PFSK-1 (cell line): ENCODE data around the gene CADM2.

Source experiments
- POLR2AphosphoS5 ChIP-seq: IDR thresholded peaks from 2 replicates; pipeline ENCODE4 v1.6.1; 2012; ENCODE audit warnings: low read depth, mild to moderate bottlenecking, control low read depth, low read length, moderate library complexity
- SIN3A ChIP-seq: IDR thresholded peaks from 2 replicates; pipeline ENCODE4 v1.6.1; 2012; ENCODE audit warnings: mild to moderate bottlenecking, low read length, moderate library complexity, borderline replicate concordance; ENCODE audit not compliant: insufficient read depth
- TAF1 ChIP-seq: IDR thresholded peaks from 2 replicates; pipeline ENCODE4 v1.6.1; 2012; ENCODE audit warnings: low read length, control low read depth, borderline replicate concordance; ENCODE audit not compliant: insufficient read depth
- TF ChIP-seq, protein P1 (sequence below), 2 experiments: IDR thresholded peaks; 2 replicates each; pipeline versions ENCODE4 v1.6.1 to v1.8.0; 2011 to 2012; ENCODE audit warnings: low read depth in 2 of 2, low read length in 2 of 2, control low read depth in 1 of 2, inconsistent platforms in 1 of 2, mild to moderate bottlenecking in 1 of 2, moderate library complexity in 1 of 2; ENCODE audit not compliant: insufficient read depth in 1 of 2

DNA sequence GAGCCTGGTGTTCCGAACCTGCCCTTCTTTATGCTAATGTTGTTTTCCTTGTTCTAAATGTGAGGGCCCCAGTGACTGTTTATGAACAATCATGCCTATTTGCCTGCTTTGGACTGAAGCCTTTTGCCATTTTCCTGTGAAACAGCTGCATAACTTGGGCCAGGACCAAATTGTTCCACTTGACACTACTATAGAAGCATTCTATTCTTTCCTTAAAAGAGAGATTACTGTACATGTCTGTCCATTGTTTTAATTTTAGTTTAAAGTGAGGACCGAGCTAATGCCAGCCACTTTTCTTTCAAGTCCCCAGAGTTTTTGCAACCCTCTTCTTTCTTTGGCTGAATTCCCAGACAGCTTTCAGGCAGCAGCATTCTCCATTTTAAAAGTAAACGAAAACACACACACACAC, 980.3 kb downstream of the CADM2 start:
- TF ChIP-seq, protein P1, sequence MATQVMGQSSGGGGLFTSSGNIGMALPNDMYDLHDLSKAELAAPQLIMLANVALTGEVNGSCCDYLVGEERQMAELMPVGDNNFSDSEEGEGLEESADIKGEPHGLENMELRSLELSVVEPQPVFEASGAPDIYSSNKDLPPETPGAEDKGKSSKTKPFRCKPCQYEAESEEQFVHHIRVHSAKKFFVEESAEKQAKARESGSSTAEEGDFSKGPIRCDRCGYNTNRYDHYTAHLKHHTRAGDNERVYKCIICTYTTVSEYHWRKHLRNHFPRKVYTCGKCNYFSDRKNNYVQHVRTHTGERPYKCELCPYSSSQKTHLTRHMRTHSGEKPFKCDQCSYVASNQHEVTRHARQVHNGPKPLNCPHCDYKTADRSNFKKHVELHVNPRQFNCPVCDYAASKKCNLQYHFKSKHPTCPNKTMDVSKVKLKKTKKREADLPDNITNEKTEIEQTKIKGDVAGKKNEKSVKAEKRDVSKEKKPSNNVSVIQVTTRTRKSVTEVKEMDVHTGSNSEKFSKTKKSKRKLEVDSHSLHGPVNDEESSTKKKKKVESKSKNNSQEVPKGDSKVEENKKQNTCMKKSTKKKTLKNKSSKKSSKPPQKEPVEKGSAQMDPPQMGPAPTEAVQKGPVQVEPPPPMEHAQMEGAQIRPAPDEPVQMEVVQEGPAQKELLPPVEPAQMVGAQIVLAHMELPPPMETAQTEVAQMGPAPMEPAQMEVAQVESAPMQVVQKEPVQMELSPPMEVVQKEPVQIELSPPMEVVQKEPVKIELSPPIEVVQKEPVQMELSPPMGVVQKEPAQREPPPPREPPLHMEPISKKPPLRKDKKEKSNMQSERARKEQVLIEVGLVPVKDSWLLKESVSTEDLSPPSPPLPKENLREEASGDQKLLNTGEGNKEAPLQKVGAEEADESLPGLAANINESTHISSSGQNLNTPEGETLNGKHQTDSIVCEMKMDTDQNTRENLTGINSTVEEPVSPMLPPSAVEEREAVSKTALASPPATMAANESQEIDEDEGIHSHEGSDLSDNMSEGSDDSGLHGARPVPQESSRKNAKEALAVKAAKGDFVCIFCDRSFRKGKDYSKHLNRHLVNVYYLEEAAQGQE (IDR thresholded peaks at IDR 0.05; ENCODE audit: insufficient read depth in 1 of 2, low read depth in 2 of 2, low read length in 2 of 2), result no peak
- TF ChIP-seq SIN3A (no peak), POLR2AphosphoS5 (no peak), TAF1 (no peak)
